PC-3 (cell line): ENCODE data around the gene DUOX1. TPM values are rescaled to one million over a fixed set of nuclear protein-coding genes. Genes with fewer than 3 reads are reported as not detected.

ENCODE experiments used
- ATAC-seq: fragments of 200-7000 bp; cut with Tn5 transposase; 2 replicates; pipeline ENCODE4 v1.9.1; 2020; ENCODE audit warnings: mild to moderate bottlenecking, moderate library complexity
- BruUV-seq: library from RNA; stranded (reverse); fragments of 400-500 nt; replicated peaks from 2 replicates; lab custom pipeline; 2021; lab: Mats Ljungman, UMichigan
- CTCF ChIA-PET: fragments of 300-600 bp; sonication (Branson Sonifier 250); formaldehyde crosslinking; loops from one replicate; lab custom pipeline; 2022; ENCODE audit warnings: antibody characterized with exemption; lab: Charles Lee
- POLR2A ChIA-PET: fragments of 300-600 bp; sonication (Branson Sonifier 250); formaldehyde crosslinking; loops from one replicate; lab custom pipeline; 2022; ENCODE audit warnings: antibody characterized with exemption; ENCODE audit not compliant: unreplicated experiment; lab: Charles Lee
- DNase-seq: peaks from one replicate; pipeline ENCODE4 v3.0.0-alpha.2; 2015
- H2AFZ ChIP-seq: fragments of 300-600 bp; sonication (generic); 2 replicates; pipeline ENCODE4 v1.6.0; 2016; ENCODE audit warnings: antibody characterized with exemption, low read length
- H3F3A ChIP-seq: fragments of 300-600 bp; sonication (generic); one replicate; pipeline ENCODE4 v1.6.0; 2017; ENCODE audit warnings: antibody characterized with exemption, low read length, control low read depth, mild to moderate bottlenecking; ENCODE audit not compliant: unreplicated experiment
- H3K27ac ChIP-seq: fragments of 300-600 bp; sonication (generic); 2 replicates; pipeline ENCODE4 v1.5.1; 2016; ENCODE audit warnings: mild to moderate bottlenecking, low read length
- H3K27me3 ChIP-seq: fragments of 300-600 bp; sonication (generic); 2 replicates; pipeline ENCODE4 v1.6.1; 2016; ENCODE audit warnings: low read length, mixed read lengths
- H3K36me3 ChIP-seq: fragments of 300-600 bp; sonication (generic); 2 replicates; pipeline ENCODE4 v1.6.1; 2016; ENCODE audit warnings: low read depth, mixed run types, low read length, mixed read lengths
- H3K4me1 ChIP-seq: fragments of 300-600 bp; sonication (generic); 2 replicates; pipeline ENCODE4 v1.5.1; 2016; ENCODE audit warnings: low read length; ENCODE audit not compliant: insufficient read depth
- H3K4me2 ChIP-seq: fragments of 300-600 bp; sonication (generic); 2 replicates; pipeline ENCODE4 v1.6.0; 2016; ENCODE audit warnings: low read length
- H3K4me3 ChIP-seq: fragments of 300-600 bp; sonication (generic); 2 replicates; pipeline ENCODE4 v1.5.1; 2016; ENCODE audit warnings: mild to moderate bottlenecking, low read length, mixed read lengths
- H3K79me2 ChIP-seq: fragments of 300-600 bp; sonication (generic); 2 replicates; pipeline ENCODE4 v1.6.1; 2017; ENCODE audit warnings: low read length, mixed read lengths
- H3K9ac ChIP-seq: fragments of 300-600 bp; sonication (generic); 2 replicates; pipeline ENCODE4 v1.6.0; 2016; ENCODE audit warnings: mild to moderate bottlenecking, low read length
- H3K9me2 ChIP-seq: fragments of 300-600 bp; sonication (generic); replicated peaks from 2 replicates; pipeline ENCODE4 v1.6.1; 2016; ENCODE audit warnings: mixed run types, low read length, mixed read lengths
- H3K9me3 ChIP-seq: fragments of 300-600 bp; sonication (generic); 2 replicates; pipeline ENCODE4 v1.6.1; 2016; ENCODE audit warnings: low read length, mixed read lengths
- H4K20me1 ChIP-seq: fragments of 300-600 bp; sonication (generic); 2 replicates; pipeline ENCODE4 v1.6.1; 2016; ENCODE audit warnings: low read length, mixed read lengths
- CTCF ChIP-seq: fragments of 300-600 bp; sonication (generic); conservative IDR thresholded peaks from 2 replicates; pipeline ENCODE4 v1.5.1; 2017; ENCODE audit warnings: antibody characterized with exemption, low read depth, mild to moderate bottlenecking, low read length
- EZH2 ChIP-seq: fragments of 300-600 bp; sonication (generic); IDR thresholded peaks from one replicate; pipeline ENCODE4 v1.6.1; 2017; ENCODE audit warnings: antibody characterized with exemption, mild to moderate bottlenecking, low read length; ENCODE audit not compliant: unreplicated experiment
- EZH2phosphoT487 ChIP-seq: fragments of 300-600 bp; sonication (generic); IDR thresholded peaks from 2 replicates; pipeline ENCODE4 v1.6.1; 2018; ENCODE audit warnings: mild to moderate bottlenecking, antibody characterized with exemption, low read length, borderline replicate concordance
- intact Hi-C: fragments of 100-400 bp; cut with micrococcal nuclease; formaldehyde crosslinking; loops from 2 replicates; pipeline ENCODE4 v1.9.0; 2023
- total RNA-seq: library from RNA; depleted of rRNA; stranded (reverse); fragments of >200 nt; gene quantifications from 2 replicates; pipeline ENCODE4 v1.2.3, GENCODE V29; 2014

DUOX1 gene
- total RNA-seq, 1 experiment from 2014 or later, result not detected

- intact Hi-C loops, result no loop called here
- Histone ChIP-seq H3K4me2 (no peak overlapping the region), H3K27me3 (no peaks in the 10 kb centered on the region), H3K9me2 (no peaks in the 10 kb centered on the region), H2AFZ (no peak overlapping the region), H3K79me2 (no peaks in the 10 kb centered on the region), H3K4me3 (no peak overlapping the region), H3K27ac (no peak overlapping the region), H3K4me1 (peaks cover 11% of the 10 kb centered on the region), H4K20me1 (no peaks in the 10 kb centered on the region), H3K36me3 (no peaks in the 10 kb centered on the region), H3K9me3 (no peaks in the 10 kb centered on the region), H3K9ac (no peak overlapping the region), H3F3A (no peaks in the 10 kb centered on the region)
- no TSS peak for BruUV-seq
- ATAC-seq (no peak), DNase-seq (no peak)
- ChIA-PET POLR2A (no interaction called here), CTCF (no interaction called here)
- TF ChIP-seq CTCF, result no peak
- no peak for TF ChIP-seq EZH2
- TF ChIP-seq EZH2phosphoT487, result no peak
Measured at GRCh38 chr15:45177285-45177684, 47.5 kb downstream of the DUOX1 start.

GRCh38 chr15:45179221-45179985, 49.6 kb downstream of the DUOX1 start:
- BruUV-seq, result no TSS peak
- TF ChIP-seq CTCF (peak; percentile 68), EZH2phosphoT487 (no peak), EZH2 (no peak)
- Histone ChIP-seq H3K36me3 (no peaks in the 10 kb centered on the region), H3K4me3 (no peak overlapping the region), H3K9me2 (no peaks in the 10 kb centered on the region), H3K9ac (no peak overlapping the region), H3F3A (no peaks in the 10 kb centered on the region), H4K20me1 (no peaks in the 10 kb centered on the region), H3K27ac (no peak overlapping the region), H3K79me2 (no peaks in the 10 kb centered on the region), H2AFZ (no peak overlapping the region), H3K9me3 (no peaks in the 10 kb centered on the region), H3K4me1 (peaks cover 18% of the 10 kb centered on the region), H3K4me2 (no peak overlapping the region), H3K27me3 (no peaks in the 10 kb centered on the region)
- ChIA-PET CTCF (interaction anchor here (0.9 to 1.0 kb wide), 2 partner anchors 17 to 61 kb away, joined by 3 to 5 read pairs; no protein-coding TSS in a partner anchor), POLR2A (no interaction called here)
- intact Hi-C loops, result no loop called here
- DNase-seq, result peak; percentile 48
- 0 out of 2 replicates have a peak, but pooled peaks have one; percentile 25 for ATAC-seq

GRCh38 chr15:45180201-45180600, 50.4 kb downstream of the DUOX1 start:
- TF ChIP-seq CTCF (no peak), EZH2phosphoT487 (no peak), EZH2 (no peak)
- CTCF ChIA-PET, result interaction anchor here (0.6 to 1.0 kb wide), 3 partner anchors 17 to 229 kb away, joined by 3 to 5 read pairs (median 3); no protein-coding TSS in a partner anchor
- Histone ChIP-seq H3K27ac (no peak overlapping the region), H3F3A (no peaks in the 10 kb centered on the region), H3K4me2 (peak overlapping the region; percentile 22; the same call in 1 of the 2 replicates), H3K79me2 (no peaks in the 10 kb centered on the region), H3K9ac (no peak overlapping the region), H3K4me3 (no peak overlapping the region), H3K27me3 (no peaks in the 10 kb centered on the region), H3K9me3 (no peaks in the 10 kb centered on the region), H4K20me1 (no peaks in the 10 kb centered on the region), H3K9me2 (no peaks in the 10 kb centered on the region), H2AFZ (no peak overlapping the region), H3K4me1 (peaks cover 18% of the 10 kb centered on the region), H3K36me3 (no peaks in the 10 kb centered on the region)
- no TSS peak for BruUV-seq
- POLR2A ChIA-PET, result interaction anchor here (0.6 kb wide), 1 partner anchor 189 kb away, joined by 3 read pairs; no protein-coding TSS in a partner anchor
- peak; percentile 51 for DNase-seq
- intact Hi-C loops, result no loop called here
- peak; percentile 77 for ATAC-seq
